ENCODE data around the gene MS4A7.
"Not testable (repeated sequence)": the region's sequence is repeated elsewhere in the genome, so short reads cannot be mapped to it uniquely, and the experiment has no call there.

Gene MS4A7

DNA sequence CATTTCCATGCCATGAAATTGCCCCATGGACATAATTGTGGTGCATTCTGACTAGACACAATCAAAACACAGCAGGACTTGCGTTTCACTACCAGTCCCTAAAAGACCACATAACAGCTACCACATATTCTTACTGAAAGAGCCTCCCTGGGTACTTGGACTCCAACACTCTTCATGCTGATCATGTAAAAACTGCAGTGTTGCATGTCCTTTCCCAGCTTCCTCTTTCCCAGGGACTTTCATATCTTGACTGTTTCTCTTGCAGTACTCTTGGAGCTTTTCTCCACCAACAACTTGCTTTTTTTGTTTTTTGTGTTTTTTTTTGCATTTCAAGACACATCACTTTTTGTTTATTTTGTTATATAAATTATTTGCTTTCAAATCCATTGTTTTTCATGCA, 28.3 kb upstream of the MS4A7 start:
- no peak overlapping the region for H3K4me3 ChIP-seq (ENCODE audit: low read depth, low read length)
- no peak overlapping the region for H3K9ac ChIP-seq (ENCODE audit: low read depth, low read length)
- H3K4me1 ChIP-seq (ENCODE audit: control insufficient read depth, insufficient read depth, low read length), result no peaks in the 10 kb centered on the region
- H3K27me3 ChIP-seq (ENCODE audit: control insufficient read depth, insufficient read depth, low read length), result no peaks in the 10 kb centered on the region
- H3K36me3 ChIP-seq (ENCODE audit: control insufficient read depth, insufficient read depth, low read length), result no peaks in the 10 kb centered on the region
- H3K9me3 ChIP-seq (ENCODE audit: control insufficient read depth, insufficient read depth, low read length), result peaks cover 5% of the 10 kb centered on the region

DNA sequence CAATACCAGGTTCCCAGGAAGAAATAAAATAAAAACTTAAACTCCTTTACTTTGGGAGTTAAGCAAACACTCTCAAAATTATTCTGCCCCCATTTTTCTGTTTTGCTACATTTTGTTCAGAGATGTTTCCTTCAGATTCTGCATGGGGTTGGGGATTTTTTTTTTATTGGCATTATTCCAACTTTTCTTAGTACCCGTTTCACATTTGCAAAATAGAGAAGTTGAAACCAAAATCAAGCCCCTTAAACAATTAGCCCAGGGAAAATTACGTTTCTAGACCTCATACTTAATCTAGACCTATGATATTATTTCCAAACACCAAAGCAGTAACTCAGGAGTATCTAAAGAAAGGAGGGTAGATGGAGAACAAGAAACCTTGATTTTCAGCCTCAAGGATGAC, 20.6 kb upstream of the MS4A7 start:
- Histone ChIP-seq H3K36me3 (ENCODE audit: control insufficient read depth, insufficient read depth, low read length) (no peaks in the 10 kb centered on the region), H3K4me3 (ENCODE audit: low read depth, low read length) (no peak overlapping the region), H3K27me3 (ENCODE audit: control insufficient read depth, insufficient read depth, low read length) (no peaks in the 10 kb centered on the region), H3K9ac (ENCODE audit: low read depth, low read length) (no peak overlapping the region), H3K9me3 (ENCODE audit: control insufficient read depth, insufficient read depth, low read length) (peaks cover 20% of the 10 kb centered on the region), H3K4me1 (ENCODE audit: control insufficient read depth, insufficient read depth, low read length) (no peaks in the 10 kb centered on the region)

GRCh38 chr11:60360621-60361020, 17.7 kb upstream of the MS4A7 start:
- H3K9me3 ChIP-seq (ENCODE audit: control insufficient read depth, insufficient read depth, low read length), result peaks cover 20% of the 10 kb centered on the region
- H3K4me1 ChIP-seq (ENCODE audit: control insufficient read depth, insufficient read depth, low read length), result peaks cover 11% of the 10 kb centered on the region
- H3K9ac ChIP-seq (ENCODE audit: low read depth, low read length), result no peak overlapping the region
- no peaks in the 10 kb centered on the region for H3K27me3 ChIP-seq (ENCODE audit: control insufficient read depth, insufficient read depth, low read length)
- H3K4me3 ChIP-seq (ENCODE audit: low read depth, low read length), result no peak overlapping the region
- no peaks in the 10 kb centered on the region for H3K36me3 ChIP-seq (ENCODE audit: control insufficient read depth, insufficient read depth, low read length)

- H3K27me3 ChIP-seq (ENCODE audit: control insufficient read depth, insufficient read depth, low read length), result no peaks in the 10 kb centered on the region
- peaks cover 11% of the 10 kb centered on the region for H3K4me1 ChIP-seq (ENCODE audit: control insufficient read depth, insufficient read depth, low read length)
- no peaks in the 10 kb centered on the region for H3K36me3 ChIP-seq (ENCODE audit: control insufficient read depth, insufficient read depth, low read length)
- H3K4me3 ChIP-seq (ENCODE audit: low read depth, low read length), result no peak overlapping the region
- H3K9me3 ChIP-seq (ENCODE audit: control insufficient read depth, insufficient read depth, low read length), result peaks cover 20% of the 10 kb centered on the region
- H3K9ac ChIP-seq (ENCODE audit: low read depth, low read length), result no peak overlapping the region
These were observed 16.1 kb upstream of the MS4A7 start for GRCh38 chr11:60362241-60362640.

- Histone ChIP-seq H3K36me3 (ENCODE audit: control insufficient read depth, insufficient read depth, low read length) (no peaks in the 10 kb centered on the region), H3K27me3 (ENCODE audit: control insufficient read depth, insufficient read depth, low read length) (no peaks in the 10 kb centered on the region), H3K4me3 (ENCODE audit: low read depth, low read length) (no peak overlapping the region), H3K9ac (ENCODE audit: low read depth, low read length) (no peak overlapping the region), H3K4me1 (ENCODE audit: control insufficient read depth, insufficient read depth, low read length) (peaks cover 11% of the 10 kb centered on the region), H3K9me3 (ENCODE audit: control insufficient read depth, insufficient read depth, low read length) (peaks cover 20% of the 10 kb centered on the region)
These were observed 14.5 kb upstream of the MS4A7 start for GRCh38 chr11:60363542-60364470.

DNA sequence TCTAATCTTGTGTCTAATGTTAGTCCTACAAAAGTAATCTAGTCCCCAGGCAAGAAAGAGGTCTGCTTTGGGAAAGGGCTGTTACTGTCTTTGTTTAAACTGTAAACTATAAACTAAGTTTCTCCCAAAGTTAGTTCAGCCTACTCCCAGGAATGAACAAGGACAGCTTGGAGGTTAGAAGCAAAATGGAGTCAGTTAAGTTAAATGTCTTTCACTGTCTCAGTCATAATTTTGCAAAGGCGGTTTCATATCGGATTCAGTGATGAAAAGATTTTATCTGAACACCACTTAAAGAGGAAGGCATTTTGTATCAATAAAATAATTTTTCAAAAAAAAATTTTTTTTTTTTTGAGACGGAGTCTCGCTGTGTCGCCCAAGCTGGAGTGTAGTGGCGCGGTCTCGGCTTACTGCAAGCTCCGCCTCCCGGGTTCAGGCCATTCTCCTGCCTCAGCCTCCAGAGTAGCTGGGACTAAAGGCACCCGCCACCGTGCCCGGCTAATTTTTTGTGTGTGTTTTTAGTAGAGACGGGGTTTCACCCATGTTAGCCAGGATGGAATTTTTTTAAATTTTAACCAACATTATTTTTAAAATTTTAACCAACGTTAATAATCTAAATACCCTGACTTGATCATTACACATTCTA, 11.9 kb upstream of the MS4A7 start:
- H3K27me3 ChIP-seq (ENCODE audit: control insufficient read depth, insufficient read depth, low read length); H3K4me3 ChIP-seq (ENCODE audit: low read depth, low read length); H3K9me3 ChIP-seq (ENCODE audit: control insufficient read depth, insufficient read depth, low read length); H3K36me3 ChIP-seq (ENCODE audit: control insufficient read depth, insufficient read depth, low read length); H3K9ac ChIP-seq (ENCODE audit: low read depth, low read length): not testable (repeated sequence)
- H3K4me1 ChIP-seq (ENCODE audit: control insufficient read depth, insufficient read depth, low read length), result peaks cover 11% of the 10 kb centered on the region

GRCh38 chr11:60367009-60367408, 11.3 kb upstream of the MS4A7 start:
- H3K27me3 ChIP-seq (ENCODE audit: control insufficient read depth, insufficient read depth, low read length), result no peaks in the 10 kb centered on the region
- H3K4me1 ChIP-seq (ENCODE audit: control insufficient read depth, insufficient read depth, low read length), result peaks cover 11% of the 10 kb centered on the region
- H3K4me3 ChIP-seq (ENCODE audit: low read depth, low read length), result no peak overlapping the region
- no peaks in the 10 kb centered on the region for H3K36me3 ChIP-seq (ENCODE audit: control insufficient read depth, insufficient read depth, low read length)
- H3K9ac ChIP-seq (ENCODE audit: low read depth, low read length), result no peak overlapping the region
- H3K9me3 ChIP-seq (ENCODE audit: control insufficient read depth, insufficient read depth, low read length), result no peaks in the 10 kb centered on the region

GRCh38 chr11:60367896-60368295, 10.4 kb upstream of the MS4A7 start:
- H3K9me3 ChIP-seq (ENCODE audit: control insufficient read depth, insufficient read depth, low read length), result no peaks in the 10 kb centered on the region
- peaks cover 11% of the 10 kb centered on the region for H3K4me1 ChIP-seq (ENCODE audit: control insufficient read depth, insufficient read depth, low read length)
- H3K27me3 ChIP-seq (ENCODE audit: control insufficient read depth, insufficient read depth, low read length), result no peaks in the 10 kb centered on the region
- H3K9ac ChIP-seq (ENCODE audit: low read depth, low read length), result no peak overlapping the region
- no peaks in the 10 kb centered on the region for H3K36me3 ChIP-seq (ENCODE audit: control insufficient read depth, insufficient read depth, low read length)
- H3K4me3 ChIP-seq (ENCODE audit: low read depth, low read length), result no peak overlapping the region

DNA sequence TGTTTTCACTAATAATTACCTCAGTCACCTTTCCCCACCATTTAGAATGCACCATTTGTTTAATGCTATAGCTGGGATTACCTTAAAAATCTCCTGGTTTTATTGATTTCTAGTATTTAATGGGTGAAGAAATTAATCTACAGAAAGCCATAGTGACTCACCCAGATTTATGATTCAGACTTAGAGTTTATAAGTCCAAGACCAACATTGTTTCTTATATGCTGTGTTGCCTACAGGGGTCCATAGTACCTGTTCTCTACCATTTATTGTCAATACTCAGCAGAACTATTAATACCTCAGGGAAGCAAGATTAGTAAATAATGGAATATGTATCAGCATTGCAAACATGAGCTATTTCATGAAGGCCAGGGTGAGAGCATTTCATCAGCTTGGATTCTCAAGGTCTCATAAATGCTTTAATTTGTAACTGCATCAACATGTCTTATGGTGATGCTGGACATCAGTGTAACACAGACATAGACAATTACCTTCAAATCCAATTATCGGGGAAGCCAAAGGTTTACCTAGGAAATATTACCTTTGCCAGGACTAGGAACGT, 8.0 kb upstream of the MS4A7 start:
- H3K9ac ChIP-seq (ENCODE audit: low read depth, low read length), result no peak overlapping the region
- H3K27me3 ChIP-seq (ENCODE audit: control insufficient read depth, insufficient read depth, low read length), result no peaks in the 10 kb centered on the region
- H3K36me3 ChIP-seq (ENCODE audit: control insufficient read depth, insufficient read depth, low read length), result no peaks in the 10 kb centered on the region
- H3K4me1 ChIP-seq (ENCODE audit: control insufficient read depth, insufficient read depth, low read length), result no peaks in the 10 kb centered on the region
- no peak overlapping the region for H3K4me3 ChIP-seq (ENCODE audit: low read depth, low read length)
- no peaks in the 10 kb centered on the region for H3K9me3 ChIP-seq (ENCODE audit: control insufficient read depth, insufficient read depth, low read length)

DNA sequence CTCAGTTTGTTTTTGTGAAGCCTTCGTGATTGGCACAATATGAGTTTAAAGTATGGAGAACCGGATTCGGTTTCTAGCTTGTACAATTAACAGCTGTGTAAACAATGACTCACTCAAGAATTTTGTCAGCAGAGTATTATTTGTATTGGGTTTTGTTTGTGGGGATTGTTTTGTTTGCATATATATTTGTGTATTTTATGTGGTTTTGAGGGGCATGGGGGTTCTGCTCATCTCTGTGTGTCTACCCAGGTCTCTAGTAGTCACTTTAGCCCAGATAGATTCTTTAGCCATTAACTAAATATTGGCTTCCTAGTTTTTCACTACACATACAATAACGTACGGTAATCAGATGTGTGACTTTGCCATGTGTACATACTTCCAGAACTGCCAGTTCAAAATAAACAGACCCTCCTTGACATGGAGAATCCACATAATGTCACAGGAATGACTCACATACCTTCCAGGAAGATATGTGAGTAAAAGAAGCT, 7.5 kb upstream of the MS4A7 start:
- H3K4me3 ChIP-seq (ENCODE audit: low read depth, low read length), result no peak overlapping the region
- H3K27me3 ChIP-seq (ENCODE audit: control insufficient read depth, insufficient read depth, low read length), result no peaks in the 10 kb centered on the region
- no peaks in the 10 kb centered on the region for H3K4me1 ChIP-seq (ENCODE audit: control insufficient read depth, insufficient read depth, low read length)
- H3K9me3 ChIP-seq (ENCODE audit: control insufficient read depth, insufficient read depth, low read length), result no peaks in the 10 kb centered on the region
- no peaks in the 10 kb centered on the region for H3K36me3 ChIP-seq (ENCODE audit: control insufficient read depth, insufficient read depth, low read length)
- H3K9ac ChIP-seq (ENCODE audit: low read depth, low read length), result no peak overlapping the region

GRCh38 chr11:60371386-60371785, 6.9 kb upstream of the MS4A7 start:
- Histone ChIP-seq H3K9ac (ENCODE audit: low read depth, low read length) (no peak overlapping the region), H3K36me3 (ENCODE audit: control insufficient read depth, insufficient read depth, low read length) (no peaks in the 10 kb centered on the region), H3K4me1 (ENCODE audit: control insufficient read depth, insufficient read depth, low read length) (no peaks in the 10 kb centered on the region), H3K27me3 (ENCODE audit: control insufficient read depth, insufficient read depth, low read length) (no peaks in the 10 kb centered on the region), H3K9me3 (ENCODE audit: control insufficient read depth, insufficient read depth, low read length) (no peaks in the 10 kb centered on the region), H3K4me3 (ENCODE audit: low read depth, low read length) (no peak overlapping the region)

DNA sequence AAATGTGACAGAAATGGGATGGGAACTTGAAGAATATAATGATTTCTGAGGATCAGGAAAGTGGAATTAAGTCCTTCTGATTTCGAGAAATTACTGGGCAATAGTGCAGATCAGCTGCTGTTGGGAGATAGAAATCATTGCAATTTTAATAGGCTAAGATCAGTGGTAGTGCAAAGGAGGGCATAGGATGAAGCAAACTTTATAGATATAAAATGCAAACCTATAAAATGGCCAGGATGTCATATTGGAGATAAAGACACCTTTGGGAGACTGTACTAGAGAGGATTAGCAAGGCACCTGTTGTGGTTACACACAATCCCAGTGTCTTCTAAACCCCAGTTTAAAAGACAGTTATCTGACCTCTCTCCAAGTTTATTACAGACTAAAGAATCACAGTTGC, 6.5 kb upstream of the MS4A7 start:
- Histone ChIP-seq H3K27me3 (ENCODE audit: control insufficient read depth, insufficient read depth, low read length) (no peaks in the 10 kb centered on the region), H3K4me1 (ENCODE audit: control insufficient read depth, insufficient read depth, low read length) (no peaks in the 10 kb centered on the region), H3K4me3 (ENCODE audit: low read depth, low read length) (no peak overlapping the region), H3K36me3 (ENCODE audit: control insufficient read depth, insufficient read depth, low read length) (no peaks in the 10 kb centered on the region), H3K9me3 (ENCODE audit: control insufficient read depth, insufficient read depth, low read length) (no peaks in the 10 kb centered on the region), H3K9ac (ENCODE audit: low read depth, low read length) (no peak overlapping the region)

Data from iPS-15b (cell line).